H9 (cell line): ENCODE results near the gene RHOD. TPM values are rescaled to one million over a fixed set of nuclear protein-coding genes. Genes with fewer than 3 reads are reported as not detected.

ENCODE experiments used
- DNase-seq: peaks from one replicate; pipeline ENCODE4 v3.0.0-alpha.2; 2017
- H2AFZ ChIP-seq: one replicate; pipeline ENCODE4 v1.6.1; 2013; ENCODE audit warnings: mild to moderate bottlenecking, low read length, control low read depth, moderate library complexity
- H2AK5ac ChIP-seq: 2 replicates; pipeline ENCODE4 v1.6.1; 2013; ENCODE audit warnings: low read length, control low read depth, mixed read lengths; ENCODE audit not compliant: insufficient read length
- H2BK120ac ChIP-seq: one replicate; pipeline ENCODE4 v1.6.1; 2013; ENCODE audit warnings: low read depth, mild to moderate bottlenecking, low read length, control low read depth, inconsistent platforms; ENCODE audit not compliant: poor library complexity, severe bottlenecking
- H2BK12ac ChIP-seq: 2 replicates; pipeline ENCODE4 v1.6.1; 2013; ENCODE audit warnings: low read length, control low read depth, mixed read lengths, low read depth; ENCODE audit not compliant: insufficient read length
- H2BK15ac ChIP-seq: 2 replicates; pipeline ENCODE4 v1.6.1; 2013; ENCODE audit warnings: low read depth, low read length, control low read depth
- H2BK20ac ChIP-seq: one replicate; pipeline ENCODE4 v1.6.1; 2013; ENCODE audit warnings: low read depth, mild to moderate bottlenecking, low read length, control low read depth, inconsistent platforms; ENCODE audit not compliant: poor library complexity, severe bottlenecking
- H2BK5ac ChIP-seq: 2 replicates; pipeline ENCODE4 v1.6.1; 2013; ENCODE audit warnings: low read length, control low read depth, mixed read lengths; ENCODE audit not compliant: insufficient read length
- H3K14ac ChIP-seq: 2 replicates; pipeline ENCODE4 v1.6.1; 2013; ENCODE audit warnings: low read length, control low read depth; ENCODE audit not compliant: insufficient read depth
- H3K18ac ChIP-seq: 2 replicates; pipeline ENCODE4 v1.6.1; 2013; ENCODE audit warnings: low read depth, mild to moderate bottlenecking, mixed read lengths, low read length, control low read depth; ENCODE audit not compliant: insufficient read length
- H3K23ac ChIP-seq: 2 replicates; pipeline ENCODE4 v1.6.1; 2013; ENCODE audit warnings: low read length, control low read depth, mixed read lengths, low read depth; ENCODE audit not compliant: insufficient read length
- H3K23me2 ChIP-seq: 2 replicates; pipeline ENCODE4 v1.6.1; 2013; ENCODE audit warnings: low read depth, mild to moderate bottlenecking, mixed read lengths, low read length, control low read depth; ENCODE audit not compliant: insufficient read length, poor library complexity, severe bottlenecking
- H3K27ac ChIP-seq: 2 replicates; pipeline ENCODE4 v1.5.1; 2013; ENCODE audit warnings: low read length, control low read depth, mixed read lengths, low read depth; ENCODE audit not compliant: insufficient read length
- H3K27me3 ChIP-seq: 2 replicates; pipeline ENCODE4 v1.6.1; 2013; ENCODE audit warnings: low read length, control low read depth, inconsistent platforms; ENCODE audit not compliant: insufficient read depth
- H3K4ac ChIP-seq: 2 replicates; pipeline ENCODE4 v1.6.1; 2013; ENCODE audit warnings: low read depth, mild to moderate bottlenecking, control low read depth, inconsistent platforms, low read length, moderate library complexity
- H3K4me1 ChIP-seq: 2 replicates; pipeline ENCODE4 v1.6.1; 2013; ENCODE audit warnings: low read length, control low read depth, inconsistent platforms; ENCODE audit not compliant: insufficient read depth
- H3K4me2 ChIP-seq: 2 replicates; pipeline ENCODE4 v1.6.1; 2013; ENCODE audit warnings: low read length, control low read depth, mixed read lengths; ENCODE audit not compliant: insufficient read length, insufficient read depth
- H3K56ac ChIP-seq: 2 replicates; pipeline ENCODE4 v1.6.1; 2013; ENCODE audit warnings: low read depth, mild to moderate bottlenecking, mixed read lengths, low read length, control low read depth; ENCODE audit not compliant: insufficient read length
- H3K79me1 ChIP-seq: 2 replicates; pipeline ENCODE4 v1.6.1; 2013; ENCODE audit warnings: low read depth, mild to moderate bottlenecking, moderate library complexity, low read length, control low read depth, inconsistent platforms; ENCODE audit not compliant: insufficient read depth, poor library complexity, severe bottlenecking
- H3K79me2 ChIP-seq: 2 replicates; pipeline ENCODE4 v1.6.1; 2013; ENCODE audit warnings: low read length, control low read depth, inconsistent platforms; ENCODE audit not compliant: insufficient read depth
- H3K9ac ChIP-seq: 2 replicates; pipeline ENCODE4 v1.6.1; 2013; ENCODE audit warnings: low read length, control low read depth, mixed read lengths; ENCODE audit not compliant: insufficient read length; ENCODE audit errors: extremely low read depth
- H3K9me3 ChIP-seq: one replicate; pipeline ENCODE4 v1.6.1; 2013; ENCODE audit warnings: low read depth, low read length, inconsistent platforms; ENCODE audit not compliant: control insufficient read depth
- H3T11ph ChIP-seq: one replicate; pipeline ENCODE4 v1.6.1; 2013; ENCODE audit warnings: mild to moderate bottlenecking, low read length, control low read depth, inconsistent platforms
- H4K20me1 ChIP-seq: one replicate; pipeline ENCODE4 v1.6.1; 2013; ENCODE audit not compliant: control insufficient read depth, insufficient read length, insufficient read depth
- H4K5ac ChIP-seq: 2 replicates; pipeline ENCODE4 v1.6.1; 2013; ENCODE audit warnings: low read depth, mild to moderate bottlenecking, mixed read lengths, low read length, control low read depth; ENCODE audit not compliant: insufficient read length
- H4K8ac ChIP-seq: replicated peaks from 2 replicates; pipeline ENCODE4 v1.6.1; 2013; ENCODE audit warnings: low read length, control low read depth, mixed read lengths, low read depth; ENCODE audit not compliant: insufficient read length
- H4K91ac ChIP-seq: 2 replicates; pipeline ENCODE4 v1.6.1; 2013; ENCODE audit warnings: low read depth, mild to moderate bottlenecking, moderate library complexity, mixed read lengths, low read length, control low read depth; ENCODE audit not compliant: insufficient read length
- H3K27ac Mint-ChIP-seq, 3 experiments: 2 replicates in 2 of 3; 3 replicates in 1 of 3; pipeline ENCODE4 v1.8.0; 2020 to 2021; ENCODE audit warnings: mixed read lengths in 3 of 3, mild to moderate bottlenecking in 1 of 3, moderate library complexity in 1 of 3
- H3K27me3 Mint-ChIP-seq: 2 replicates; pipeline ENCODE4 v1.8.0; 2021; ENCODE audit warnings: low read depth, mild to moderate bottlenecking, moderate library complexity, mixed read lengths
- H3K36me3 Mint-ChIP-seq, 3 experiments: 2 replicates in 2 of 3; 3 replicates in 1 of 3; pipeline ENCODE4 v1.8.0; 2020 to 2021; ENCODE audit warnings: low read depth in 3 of 3, mixed read lengths in 3 of 3; ENCODE audit not compliant: insufficient read depth in 1 of 3
- H3K4me1 Mint-ChIP-seq, 2 experiments: 2 replicates each; pipeline ENCODE4 v1.8.0; 2020; ENCODE audit warnings: mixed read lengths in 2 of 2
- H3K4me3 Mint-ChIP-seq, 2 experiments: 2 replicates in 1 of 2; 3 replicates in 1 of 2; pipeline ENCODE4 v1.8.0; 2020 to 2021; ENCODE audit warnings: mild to moderate bottlenecking in 2 of 2, mixed read lengths in 2 of 2, moderate library complexity in 1 of 2
- H3K9me3 Mint-ChIP-seq, 2 experiments: 2 replicates in 1 of 2; 3 replicates in 1 of 2; pipeline ENCODE4 v1.8.0; 2020; ENCODE audit warnings: mild to moderate bottlenecking in 2 of 2, mixed read lengths in 2 of 2, moderate library complexity in 1 of 2
- CTCF ChIP-seq: fragments of 200-600 bp; sonication (generic); conservative IDR thresholded peaks from 3 replicates; pipeline ENCODE4 v1.8.0; 2021; ENCODE audit warnings: antibody characterized with exemption, mild to moderate bottlenecking
- WGBS: extraction: QIAGEN DNeasy Blood & Tissue Kit; methylation state at CpG from one replicate; pipeline ENCODE4 v1.1.7; 2013; ENCODE audit warnings: missing lambda C conversion rate, low lambda C conversion rate, mixed read lengths; ENCODE audit not compliant: insufficient read length; ENCODE audit errors: extremely low coverage; 5-methylcytosine and 5-hydroxymethylcytosine counted together
- total RNA-seq: library from RNA; stranded (reverse); gene quantifications from 2 replicates; pipeline ENCODE4 v1.2.1, GENCODE V29; 2021

The RHOD gene
- total RNA-seq, 1 experiment from 2014 or later: 14.8 TPM

GRCh38 chr11:67027943-67028542 is 28.6 kb upstream of the RHOD start:
- Histone ChIP-seq H3K79me1 (no peaks in the 10 kb centered on the region), H3K56ac (no peak overlapping the region), H3K18ac (no peak overlapping the region), H3K23me2 (peaks cover 5% of the 10 kb centered on the region), H3K4ac (no peak overlapping the region), H4K8ac (no peak overlapping the region), H3K4me1 (no peaks in the 10 kb centered on the region; the same call in 1 of the 2 replicates), H3K9ac (no peak overlapping the region), H2AK5ac (no peak overlapping the region), H3K23ac (no peak overlapping the region), H2AFZ (no peak overlapping the region), H3T11ph (no peak overlapping the region), H4K20me1 (no peaks in the 10 kb centered on the region), H3K14ac (no peak overlapping the region), H3K9me3 (no peaks in the 10 kb centered on the region), H2BK120ac (no peak overlapping the region), H2BK15ac (no peak overlapping the region), H4K91ac (no peak overlapping the region), H4K5ac (no peak overlapping the region), H3K27me3 (peaks cover 12% of the 10 kb centered on the region; the same call in 1 of the 2 replicates), H2BK20ac (no peak overlapping the region), H3K27ac (no peak overlapping the region), H2BK12ac (no peak overlapping the region), H3K79me2 (no peaks in the 10 kb centered on the region), H3K4me2 (no peak overlapping the region), H2BK5ac (no peak overlapping the region)
- Mint-ChIP-seq H3K27ac (no peak overlapping the region), H3K9me3 (no peaks in the 10 kb centered on the region), H3K4me3 (no peak overlapping the region), H3K36me3 (peaks cover 0 to 2% (median 0%) of the 10 kb centered on the region in 3 experiments; a peak in 2 of 7 replicates), H3K4me1 (peaks cover 23 to 25% of the 10 kb centered on the region in 2 experiments), H3K27me3 (peaks cover 29% of the 10 kb centered on the region)
- TF ChIP-seq CTCF: no peak
- WGBS: no CpG with 5 or more reads among the region's 6 CpGs
- no peak for DNase-seq
